HepG2 (cell line): ENCODE data around the gene IRGQ. TPM values are rescaled to one million over a fixed set of nuclear protein-coding genes. Genes with fewer than 3 reads are reported as not detected.
A peak's percentile ranks its signal among the peaks of the same experiment; 100 is the strongest.

Experiments used
- ATRX ChIP-seq: sonication (generic); formaldehyde crosslinking; IDR thresholded peaks from 2 replicates; pipeline ENCODE4 v1.4.0; 2020; ENCODE audit warnings: missing genetic modification reagents, borderline replicate concordance
- CENPT ChIP-seq: sonication (generic); formaldehyde crosslinking; IDR thresholded peaks from 2 replicates; pipeline ENCODE4 v1.8.0; 2022; ENCODE audit warnings: low read depth, mild to moderate bottlenecking, moderate library complexity, missing genetic modification reagents
- FIP1L1 ChIP-seq: fragments of 200-400 bp; formaldehyde crosslinking; IDR thresholded peaks from 2 replicates; pipeline ENCODE4 v1.6.1; 2018; ENCODE audit warnings: low read depth, mild to moderate bottlenecking, low read length, moderate library complexity, borderline replicate concordance; ENCODE audit not compliant: insufficient read depth
- GATAD2A ChIP-seq: IDR thresholded peaks from 2 replicates; pipeline ENCODE4 v1.6.1; 2016
- GLI4 ChIP-seq: sonication (generic); formaldehyde crosslinking; IDR thresholded peaks from 2 replicates; pipeline ENCODE4 v1.5.1; 2020; ENCODE audit warnings: missing genetic modification reagents, mild to moderate bottlenecking, moderate library complexity, borderline replicate concordance
- HDAC2 ChIP-seq: sonication (generic); formaldehyde crosslinking; IDR thresholded peaks from 2 replicates; pipeline ENCODE4 v1.4.0; 2020; ENCODE audit warnings: missing genetic modification reagents
- MTA1 ChIP-seq: sonication (generic); formaldehyde crosslinking; IDR thresholded peaks from 2 replicates; pipeline ENCODE4 v1.4.0; 2020; ENCODE audit warnings: missing genetic modification reagents, mild to moderate bottlenecking, borderline replicate concordance
- NONO ChIP-seq, 2 experiments: fragments of 450-650 bp in 1 of 2; sonication (generic) in 1 of 2; formaldehyde crosslinking in 1 of 2; IDR thresholded peaks in 1 of 2; conservative IDR thresholded peaks in 1 of 2; 2 replicates each; pipeline versions ENCODE4 v1.6.1 to v1.8.0; 2017 to 2022; ENCODE audit warnings: mild to moderate bottlenecking in 1 of 2, missing genetic modification reagents in 1 of 2, moderate library complexity in 1 of 2
- PTBP1 ChIP-seq: fragments of 200-400 bp; formaldehyde crosslinking; IDR thresholded peaks from 2 replicates; pipeline ENCODE4 v1.6.1; 2018; ENCODE audit warnings: low read length, low read depth; ENCODE audit not compliant: poor library complexity, severe bottlenecking
- ZNF121 ChIP-seq: sonication (generic); formaldehyde crosslinking; IDR thresholded peaks from 2 replicates; pipeline ENCODE4 v1.5.0; 2020; ENCODE audit warnings: mild to moderate bottlenecking, missing genetic modification reagents
- ZNF18 ChIP-seq: sonication (generic); formaldehyde crosslinking; IDR thresholded peaks from 2 replicates; pipeline ENCODE4 v1.8.0; 2022; ENCODE audit warnings: mild to moderate bottlenecking, missing genetic modification reagents; ENCODE audit not compliant: insufficient replicate concordance
- ZNF607 ChIP-seq: sonication (generic); formaldehyde crosslinking; IDR thresholded peaks from 2 replicates; pipeline ENCODE4 v1.5.1; 2020; ENCODE audit warnings: missing genetic modification reagents, mild to moderate bottlenecking, borderline replicate concordance
- ZNF619 ChIP-seq: sonication (generic); formaldehyde crosslinking; IDR thresholded peaks from 2 replicates; pipeline ENCODE4 v1.4.0; 2020; ENCODE audit warnings: mild to moderate bottlenecking, missing genetic modification reagents
- ZNF660 ChIP-seq: sonication (generic); formaldehyde crosslinking; IDR thresholded peaks from 2 replicates; pipeline ENCODE4 v1.5.1; 2020; ENCODE audit warnings: mild to moderate bottlenecking, low read depth, missing genetic modification reagents, borderline replicate concordance
- ZNF766 ChIP-seq: sonication (generic); formaldehyde crosslinking; IDR thresholded peaks from 2 replicates; pipeline ENCODE4 v1.5.0; 2020; ENCODE audit warnings: missing genetic modification reagents, borderline replicate concordance
- ZNF773 ChIP-seq: sonication (generic); formaldehyde crosslinking; IDR thresholded peaks from 2 replicates; pipeline ENCODE4 v1.4.0; 2020; ENCODE audit warnings: missing genetic modification reagents, borderline replicate concordance
- polyA plus RNA-seq, 8 experiments: library from polyadenylated mRNA; depleted of rRNA in 3 of 8; stranded (reverse) in 7 of 8; unstranded in 1 of 8; fragments of >200 nt; fragmentation: Illumina TruSeq in 4 of 8; extraction: Trizol in 4 of 8; gene quantifications; 2 replicates each; pipeline versions ENCODE4 v1.2.1 to v1.2.3, GENCODE V29; 2011 to 2016; ENCODE audit warnings: low read depth in 4 of 8, missing spikeins in 1 of 8, mixed read lengths in 1 of 8; ENCODE audit not compliant: insufficient read depth in 1 of 8
- total RNA-seq, 5 experiments: library from RNA; depleted of rRNA; stranded (reverse); fragments of >200 nt; fragmentation: Illumina TruSeq; extraction: Trizol; gene quantifications; 2 replicates each; pipeline ENCODE4 v1.2.3, GENCODE V29; 2016; ENCODE audit warnings: low read depth in 1 of 5
- TF ChIP-seq, protein P1 (sequence below): sonication (generic); formaldehyde crosslinking; IDR thresholded peaks from 2 replicates; pipeline ENCODE4 v1.5.0; 2020; ENCODE audit warnings: mild to moderate bottlenecking, missing genetic modification reagents
- TF ChIP-seq, protein P2 (sequence below): sonication (generic); formaldehyde crosslinking; IDR thresholded peaks from 2 replicates; pipeline ENCODE4 v1.5.0; 2020; ENCODE audit warnings: mild to moderate bottlenecking, missing genetic modification reagents
- TF ChIP-seq, protein P3 (sequence below): sonication (generic); formaldehyde crosslinking; IDR thresholded peaks from 2 replicates; pipeline ENCODE4 v1.4.0; 2020; ENCODE audit warnings: missing genetic modification reagents

Gene IRGQ
- total and polyA plus RNA-seq, 2 of the 13 experiments (the other 11 are each of a cell fraction or from before 2014, with no cell fraction given): 11.6 to 12.4 TPM

- TF ChIP-seq, protein P1, sequence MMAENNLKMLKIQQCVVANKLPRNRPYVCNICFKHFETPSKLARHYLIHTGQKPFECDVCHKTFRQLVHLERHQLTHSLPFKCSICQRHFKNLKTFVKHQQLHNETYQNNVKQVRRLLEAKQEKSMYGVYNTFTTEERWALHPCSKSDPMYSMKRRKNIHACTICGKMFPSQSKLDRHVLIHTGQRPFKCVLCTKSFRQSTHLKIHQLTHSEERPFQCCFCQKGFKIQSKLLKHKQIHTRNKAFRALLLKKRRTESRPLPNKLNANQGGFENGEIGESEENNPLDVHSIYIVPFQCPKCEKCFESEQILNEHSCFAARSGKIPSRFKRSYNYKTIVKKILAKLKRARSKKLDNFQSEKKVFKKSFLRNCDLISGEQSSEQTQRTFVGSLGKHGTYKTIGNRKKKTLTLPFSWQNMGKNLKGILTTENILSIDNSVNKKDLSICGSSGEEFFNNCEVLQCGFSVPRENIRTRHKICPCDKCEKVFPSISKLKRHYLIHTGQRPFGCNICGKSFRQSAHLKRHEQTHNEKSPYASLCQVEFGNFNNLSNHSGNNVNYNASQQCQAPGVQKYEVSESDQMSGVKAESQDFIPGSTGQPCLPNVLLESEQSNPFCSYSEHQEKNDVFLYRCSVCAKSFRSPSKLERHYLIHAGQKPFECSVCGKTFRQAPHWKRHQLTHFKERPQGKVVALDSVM (CRISPR knock-in tag): peak; percentile 94
- TF ChIP-seq GATAD2A (CRISPR knock-in tag) (no peak), ZNF660 (CRISPR knock-in tag) (no peak), ZNF607 (CRISPR knock-in tag) (0 out of 2 replicates have a peak, but pooled peaks have one; percentile 15), GLI4 (no peak), ZNF766 (CRISPR knock-in tag) (no peak), HDAC2 (CRISPR knock-in tag) (0 out of 2 replicates have a peak, but pooled peaks have one; percentile 15), ZNF773 (CRISPR knock-in tag) (no peak), ZNF18 (CRISPR knock-in tag) (no peak), NONO (IDR thresholded peaks at IDR 0.05) (no peak), NONO (CRISPR knock-in tag; conservative IDR thresholded peaks at IDR 0.05) (no peak), ZNF121 (no peak), ATRX (CRISPR knock-in tag) (no peak), PTBP1 (no peak), ZNF619 (CRISPR knock-in tag) (0 out of 2 replicates have a peak, but pooled peaks have one; percentile 27), MTA1 (CRISPR knock-in tag) (0 out of 2 replicates have a peak, but pooled peaks have one; percentile 27), CENPT (CRISPR knock-in tag) (no peak), FIP1L1 (no peak)
- TF ChIP-seq, protein P2, sequence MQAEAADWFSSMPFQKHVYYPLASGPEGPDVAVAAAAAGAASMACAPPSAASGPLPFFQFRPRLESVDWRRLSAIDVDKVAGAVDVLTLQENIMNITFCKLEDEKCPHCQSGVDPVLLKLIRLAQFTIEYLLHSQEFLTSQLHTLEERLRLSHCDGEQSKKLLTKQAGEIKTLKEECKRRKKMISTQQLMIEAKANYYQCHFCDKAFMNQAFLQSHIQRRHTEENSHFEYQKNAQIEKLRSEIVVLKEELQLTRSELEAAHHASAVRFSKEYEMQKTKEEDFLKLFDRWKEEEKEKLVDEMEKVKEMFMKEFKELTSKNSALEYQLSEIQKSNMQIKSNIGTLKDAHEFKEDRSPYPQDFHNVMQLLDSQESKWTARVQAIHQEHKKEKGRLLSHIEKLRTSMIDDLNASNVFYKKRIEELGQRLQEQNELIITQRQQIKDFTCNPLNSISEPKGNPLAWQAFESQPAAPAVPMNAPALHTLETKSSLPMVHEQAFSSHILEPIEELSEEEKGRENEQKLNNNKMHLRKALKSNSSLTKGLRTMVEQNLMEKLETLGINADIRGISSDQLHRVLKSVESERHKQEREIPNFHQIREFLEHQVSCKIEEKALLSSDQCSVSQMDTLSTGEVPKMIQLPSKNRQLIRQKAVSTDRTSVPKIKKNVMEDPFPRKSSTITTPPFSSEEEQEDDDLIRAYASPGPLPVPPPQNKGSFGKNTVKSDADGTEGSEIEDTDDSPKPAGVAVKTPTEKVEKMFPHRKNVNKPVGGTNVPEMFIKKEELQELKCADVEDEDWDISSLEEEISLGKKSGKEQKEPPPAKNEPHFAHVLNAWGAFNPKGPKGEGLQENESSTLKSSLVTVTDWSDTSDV (CRISPR knock-in tag): 0 out of 2 replicates have a peak, but pooled peaks have one; percentile 65
- TF ChIP-seq, protein P3, sequence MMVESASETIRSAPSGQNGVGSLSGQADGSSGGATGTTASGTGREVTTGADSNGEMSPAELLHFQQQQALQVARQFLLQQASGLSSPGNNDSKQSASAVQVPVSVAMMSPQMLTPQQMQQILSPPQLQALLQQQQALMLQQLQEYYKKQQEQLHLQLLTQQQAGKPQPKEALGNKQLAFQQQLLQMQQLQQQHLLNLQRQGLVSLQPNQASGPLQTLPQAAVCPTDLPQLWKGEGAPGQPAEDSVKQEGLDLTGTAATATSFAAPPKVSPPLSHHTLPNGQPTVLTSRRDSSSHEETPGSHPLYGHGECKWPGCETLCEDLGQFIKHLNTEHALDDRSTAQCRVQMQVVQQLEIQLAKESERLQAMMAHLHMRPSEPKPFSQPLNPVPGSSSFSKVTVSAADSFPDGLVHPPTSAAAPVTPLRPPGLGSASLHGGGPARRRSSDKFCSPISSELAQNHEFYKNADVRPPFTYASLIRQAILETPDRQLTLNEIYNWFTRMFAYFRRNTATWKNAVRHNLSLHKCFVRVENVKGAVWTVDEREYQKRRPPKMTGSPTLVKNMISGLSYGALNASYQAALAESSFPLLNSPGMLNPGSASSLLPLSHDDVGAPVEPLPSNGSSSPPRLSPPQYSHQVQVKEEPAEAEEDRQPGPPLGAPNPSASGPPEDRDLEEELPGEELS: no peak
These were observed 43.8 kb upstream of the IRGQ start, which contains the start of gene CADM4 (continued) for GRCh38 chr19:43639519-43640423.
